ENCODE results near the gene TST. TPM values are rescaled to one million over a fixed set of nuclear protein-coding genes. Genes with fewer than 3 reads are reported as not detected.
A peak's percentile ranks its signal among the peaks of the same experiment; 100 is the strongest.

Gene TST
- polyA plus RNA-seq, 3 donors, result 17.3 to 41.7 (median 34.5) TPM

DNA sequence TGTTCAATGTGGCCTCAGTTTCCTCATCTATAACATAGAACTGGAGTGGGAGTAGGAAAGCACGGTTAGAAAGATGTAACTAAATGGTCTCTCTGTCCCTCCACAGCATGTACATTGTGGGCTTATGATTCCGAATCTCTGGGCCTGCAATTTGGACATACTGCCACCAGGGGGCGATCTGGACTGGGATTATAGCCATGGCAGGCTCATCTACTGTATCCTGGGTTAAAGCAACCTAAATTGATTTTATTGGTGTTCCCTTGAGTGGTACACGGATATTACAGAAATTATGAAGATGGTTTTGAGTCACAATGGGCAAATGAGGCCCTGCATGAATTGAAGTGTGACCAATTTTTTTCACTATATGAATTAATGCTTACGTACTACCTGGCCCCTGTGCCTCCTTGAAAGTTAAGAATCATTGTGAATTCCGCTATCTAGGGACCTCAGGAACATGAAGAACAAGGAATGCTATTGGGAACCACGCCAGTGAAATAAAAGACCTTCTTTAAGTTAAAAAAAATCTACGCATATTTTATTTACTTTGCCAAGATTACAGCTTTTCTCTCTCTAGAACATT lies 32.9 kb downstream of the TST start:
- peaks cover 11 to 28% (median 15%) of the 10 kb centered on the region in 3 donors for H3K27me3 Mint-ChIP-seq (ENCODE audit: low read depth in 3 of 3)
- 60% methylated on average over 3 of the region's 8 CpGs for WGBS (ENCODE audit: insufficient coverage)
- H3K4me3 Mint-ChIP-seq, result no peak overlapping the region
- H3K4me1 Mint-ChIP-seq, result peaks cover 7% of the 10 kb centered on the region
- peaks cover 3 to 14% (median 11%) of the 10 kb centered on the region in 7 donors for H3K9me3 Mint-ChIP-seq
- no peak overlapping the region for H3K4me3 ChIP-seq (replicated peaks in 1 of 3; ENCODE audit: low read depth in 2 of 3, low read length in 3 of 3)
- H3K4me2 ChIP-seq (replicated peaks; ENCODE audit: extremely low read depth, low read length, poor library complexity, severe bottlenecking), result no peak overlapping the region
- no peak overlapping the region for H3K27ac Mint-ChIP-seq
- DNase-seq, result peak in 1 of 3 donors; percentile 24
- no peak overlapping the region for H3K27ac ChIP-seq (ENCODE audit: low read depth in 1 of 2, low read length in 2 of 2)
- no peaks in the 10 kb centered on the region for H3K36me3 ChIP-seq (replicated peaks in 1 of 2; ENCODE audit: control insufficient read depth in 1 of 2, insufficient read depth in 2 of 2, low read length in 2 of 2)
- H3K27me3 ChIP-seq (ENCODE audit: control insufficient read depth in 2 of 2, insufficient read depth in 2 of 2, low read length in 2 of 2), result peaks cover 3 to 14% of the 10 kb centered on the region in 2 donors
- H3K79me2 ChIP-seq (ENCODE audit: insufficient read depth, low read length), result no peaks in the 10 kb centered on the region
- peaks cover 7 to 10% of the 10 kb centered on the region in 2 donors for H3K9me3 ChIP-seq (replicated peaks in 1 of 2; ENCODE audit: control insufficient read depth in 1 of 2, insufficient read depth in 1 of 2, low read length in 2 of 2)
- no peaks in the 10 kb centered on the region for H3K36me3 Mint-ChIP-seq
- intact Hi-C loops (cut with micrococcal nuclease), result no loop called here
- H2AFZ ChIP-seq (ENCODE audit: insufficient read depth, low read depth, low read length, poor library complexity, severe bottlenecking), result no peak overlapping the region
- peaks cover 5 to 9% of the 10 kb centered on the region in 2 donors for H3K4me1 ChIP-seq (ENCODE audit: control insufficient read depth in 1 of 2, insufficient read depth in 2 of 2, low read length in 2 of 2)
- H4K20me1 ChIP-seq (ENCODE audit: insufficient read depth, low read length), result no peaks in the 10 kb centered on the region
- H3K9ac ChIP-seq (ENCODE audit: insufficient read depth, low read length, poor library complexity, severe bottlenecking), result no peak overlapping the region
- TF ChIP-seq, protein P1, sequence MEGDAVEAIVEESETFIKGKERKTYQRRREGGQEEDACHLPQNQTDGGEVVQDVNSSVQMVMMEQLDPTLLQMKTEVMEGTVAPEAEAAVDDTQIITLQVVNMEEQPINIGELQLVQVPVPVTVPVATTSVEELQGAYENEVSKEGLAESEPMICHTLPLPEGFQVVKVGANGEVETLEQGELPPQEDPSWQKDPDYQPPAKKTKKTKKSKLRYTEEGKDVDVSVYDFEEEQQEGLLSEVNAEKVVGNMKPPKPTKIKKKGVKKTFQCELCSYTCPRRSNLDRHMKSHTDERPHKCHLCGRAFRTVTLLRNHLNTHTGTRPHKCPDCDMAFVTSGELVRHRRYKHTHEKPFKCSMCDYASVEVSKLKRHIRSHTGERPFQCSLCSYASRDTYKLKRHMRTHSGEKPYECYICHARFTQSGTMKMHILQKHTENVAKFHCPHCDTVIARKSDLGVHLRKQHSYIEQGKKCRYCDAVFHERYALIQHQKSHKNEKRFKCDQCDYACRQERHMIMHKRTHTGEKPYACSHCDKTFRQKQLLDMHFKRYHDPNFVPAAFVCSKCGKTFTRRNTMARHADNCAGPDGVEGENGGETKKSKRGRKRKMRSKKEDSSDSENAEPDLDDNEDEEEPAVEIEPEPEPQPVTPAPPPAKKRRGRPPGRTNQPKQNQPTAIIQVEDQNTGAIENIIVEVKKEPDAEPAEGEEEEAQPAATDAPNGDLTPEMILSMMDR (IDR thresholded peaks at IDR 0.05), result peak; percentile 63

DNA sequence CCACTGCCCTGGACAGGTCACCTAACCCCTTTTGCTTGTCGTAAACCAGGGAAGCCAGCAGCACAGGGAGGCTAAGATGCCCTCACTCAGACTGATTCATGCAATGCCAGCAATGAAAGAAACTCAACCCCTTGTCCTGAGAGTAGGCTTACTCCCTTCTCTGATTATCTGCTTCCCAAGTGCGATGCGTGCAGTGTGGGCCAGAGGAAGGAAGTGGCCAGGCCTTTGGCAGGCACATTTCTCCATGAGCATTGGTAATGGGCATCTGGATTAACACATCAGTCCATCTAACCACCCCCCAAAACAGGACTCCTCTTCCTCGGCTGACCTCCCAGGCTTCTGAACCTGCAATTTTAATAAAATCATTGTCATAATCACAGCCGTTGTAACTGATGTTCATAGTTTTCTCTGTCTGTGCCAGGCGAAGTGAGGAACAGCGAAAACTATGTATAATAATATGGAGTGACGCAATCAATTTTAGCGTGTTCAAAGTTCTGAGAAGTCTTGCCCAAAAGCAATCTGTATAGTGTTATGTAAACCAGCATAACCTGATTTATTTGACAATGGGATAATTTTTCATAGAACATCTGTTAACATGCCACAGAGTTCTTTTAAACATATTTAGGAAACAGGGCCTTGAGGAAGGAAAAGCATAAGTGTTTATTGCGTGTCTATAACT lies 33.9 kb downstream of the TST start:
- Histone ChIP-seq H3K4me1 (ENCODE audit: control insufficient read depth in 1 of 2, insufficient read depth in 2 of 2, low read length in 2 of 2) (peaks cover 5 to 9% of the 10 kb centered on the region in 2 donors), H3K4me2 (replicated peaks; ENCODE audit: extremely low read depth, low read length, poor library complexity, severe bottlenecking) (no peak overlapping the region), H3K27ac (ENCODE audit: low read depth in 1 of 2, low read length in 2 of 2) (no peak overlapping the region), H3K9ac (ENCODE audit: insufficient read depth, low read length, poor library complexity, severe bottlenecking) (no peak overlapping the region), H3K9me3 (replicated peaks in 1 of 2; ENCODE audit: control insufficient read depth in 1 of 2, insufficient read depth in 1 of 2, low read length in 2 of 2) (peaks cover 7 to 10% of the 10 kb centered on the region in 2 donors), H3K79me2 (ENCODE audit: insufficient read depth, low read length) (no peaks in the 10 kb centered on the region), H4K20me1 (ENCODE audit: insufficient read depth, low read length) (no peaks in the 10 kb centered on the region), H3K36me3 (replicated peaks in 1 of 2; ENCODE audit: control insufficient read depth in 1 of 2, insufficient read depth in 2 of 2, low read length in 2 of 2) (no peaks in the 10 kb centered on the region), H3K4me3 (replicated peaks in 1 of 3; ENCODE audit: low read depth in 2 of 3, low read length in 3 of 3) (no peak overlapping the region), H3K27me3 (ENCODE audit: control insufficient read depth in 2 of 2, insufficient read depth in 2 of 2, low read length in 2 of 2) (peaks cover 2 to 7% of the 10 kb centered on the region in 2 donors), H2AFZ (ENCODE audit: insufficient read depth, low read depth, low read length, poor library complexity, severe bottlenecking) (no peak overlapping the region)
- peaks cover 11 to 19% (median 13%) of the 10 kb centered on the region in 3 donors for H3K27me3 Mint-ChIP-seq (ENCODE audit: low read depth in 3 of 3)
- intact Hi-C loops (cut with micrococcal nuclease), result no loop called here
- TF ChIP-seq, protein P1 (IDR thresholded peaks at IDR 0.05), result no peak
- 33% methylated on average over 1 of the region's 10 CpGs for WGBS (ENCODE audit: insufficient coverage)
- peaks cover 3 to 14% (median 11%) of the 10 kb centered on the region in 7 donors for H3K9me3 Mint-ChIP-seq
- peaks cover 9% of the 10 kb centered on the region for H3K4me1 Mint-ChIP-seq
- peak overlapping the region in 1 of 2 donors; percentile 59 for H3K4me3 Mint-ChIP-seq
- DNase-seq, result peak in 2 of 3 donors; percentile 17 to 25
- peak overlapping the region in 2 of 7 donors; percentile 38 to 48 for H3K27ac Mint-ChIP-seq
- H3K36me3 Mint-ChIP-seq, result no peaks in the 10 kb centered on the region

Data from CD14-positive monocyte (primary cell).